ENCODE data around the gene GPR146.

The GPR146 gene

DNA sequence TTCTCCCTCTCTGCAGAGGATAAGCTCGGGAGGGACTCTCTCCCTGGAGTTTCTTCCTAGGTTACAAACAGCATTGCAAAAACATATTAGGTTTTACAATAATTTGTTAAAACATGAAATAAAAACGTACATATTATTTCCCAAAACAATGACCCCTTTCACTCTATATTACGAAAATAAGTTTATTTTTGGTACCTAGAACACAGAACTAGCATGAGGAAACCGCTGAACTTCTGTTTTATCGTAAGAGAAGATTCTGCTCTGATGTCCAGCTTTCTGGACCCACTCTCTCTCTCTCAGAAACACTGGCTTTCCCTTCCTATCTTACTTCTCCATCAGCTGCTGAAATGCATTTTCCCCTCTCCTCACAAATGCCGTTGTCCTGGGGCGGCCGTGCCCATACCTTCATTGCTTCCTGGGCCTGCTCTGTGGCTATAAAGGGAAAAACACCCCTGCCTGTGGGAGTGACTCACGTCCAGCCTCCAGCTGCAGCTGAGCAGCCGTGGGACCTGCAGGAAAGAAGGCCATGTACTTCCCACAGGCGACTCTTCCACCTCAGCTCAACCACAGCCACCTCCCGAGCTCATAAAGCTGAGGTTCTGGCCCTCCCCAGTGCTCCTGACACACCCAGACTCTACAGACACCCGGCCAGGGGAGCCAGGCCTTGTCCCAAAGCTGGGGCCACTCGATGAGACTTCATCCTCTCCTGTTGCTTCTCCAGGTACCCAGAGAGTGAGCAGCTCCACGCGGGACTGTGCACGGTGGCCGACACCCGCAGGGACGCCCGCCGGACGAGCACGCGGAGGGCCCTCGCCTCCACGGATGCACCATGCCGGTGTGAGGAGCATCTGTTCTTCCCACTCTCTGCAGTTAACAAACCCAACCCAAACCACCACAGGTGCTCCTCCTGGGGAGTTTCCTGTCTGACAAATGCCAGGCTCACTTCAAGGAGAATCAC lies 46.6 kb downstream of the GPR146 start:
- Histone ChIP-seq H3K79me2 (ENCODE audit: insufficient read depth, low read length) (no peaks in the 10 kb centered on the region), H3K27me3 (ENCODE audit: low read length) (no peaks in the 10 kb centered on the region), H4K20me1 (ENCODE audit: low read depth, low read length) (no peaks in the 10 kb centered on the region; the same call in 1 of the 2 replicates), H3K27ac (ENCODE audit: low read depth, low read length) (no peak overlapping the region), H3K9ac (ENCODE audit: low read length) (no peak overlapping the region), H3K9me3 (ENCODE audit: insufficient read depth, low read length) (no peaks in the 10 kb centered on the region), H3K4me2 (ENCODE audit: low read depth, low read length, poor library complexity, severe bottlenecking) (no peak overlapping the region), H3K4me3 (ENCODE audit: insufficient read depth, low read length, poor library complexity, severe bottlenecking) (no peak overlapping the region), H2AFZ (ENCODE audit: low read depth, low read length, severe bottlenecking) (no peak overlapping the region), H3K9me2 (replicated peaks; ENCODE audit: insufficient read depth, low read length) (no peaks in the 10 kb centered on the region), H3F3A (ENCODE audit: insufficient read depth) (peaks cover 6% of the 10 kb centered on the region), H3K36me3 (ENCODE audit: low read length) (no peaks in the 10 kb centered on the region)
- TF ChIP-seq EZH2phosphoT487 (conservative IDR thresholded peaks at IDR 0.05; ENCODE audit: low read length), result no peak
- TF ChIP-seq, protein P1, sequence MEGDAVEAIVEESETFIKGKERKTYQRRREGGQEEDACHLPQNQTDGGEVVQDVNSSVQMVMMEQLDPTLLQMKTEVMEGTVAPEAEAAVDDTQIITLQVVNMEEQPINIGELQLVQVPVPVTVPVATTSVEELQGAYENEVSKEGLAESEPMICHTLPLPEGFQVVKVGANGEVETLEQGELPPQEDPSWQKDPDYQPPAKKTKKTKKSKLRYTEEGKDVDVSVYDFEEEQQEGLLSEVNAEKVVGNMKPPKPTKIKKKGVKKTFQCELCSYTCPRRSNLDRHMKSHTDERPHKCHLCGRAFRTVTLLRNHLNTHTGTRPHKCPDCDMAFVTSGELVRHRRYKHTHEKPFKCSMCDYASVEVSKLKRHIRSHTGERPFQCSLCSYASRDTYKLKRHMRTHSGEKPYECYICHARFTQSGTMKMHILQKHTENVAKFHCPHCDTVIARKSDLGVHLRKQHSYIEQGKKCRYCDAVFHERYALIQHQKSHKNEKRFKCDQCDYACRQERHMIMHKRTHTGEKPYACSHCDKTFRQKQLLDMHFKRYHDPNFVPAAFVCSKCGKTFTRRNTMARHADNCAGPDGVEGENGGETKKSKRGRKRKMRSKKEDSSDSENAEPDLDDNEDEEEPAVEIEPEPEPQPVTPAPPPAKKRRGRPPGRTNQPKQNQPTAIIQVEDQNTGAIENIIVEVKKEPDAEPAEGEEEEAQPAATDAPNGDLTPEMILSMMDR (IDR thresholded peaks at IDR 0.05; ENCODE audit: insufficient read depth, low read length, poor library complexity, severe bottlenecking), result no peak

DNA sequence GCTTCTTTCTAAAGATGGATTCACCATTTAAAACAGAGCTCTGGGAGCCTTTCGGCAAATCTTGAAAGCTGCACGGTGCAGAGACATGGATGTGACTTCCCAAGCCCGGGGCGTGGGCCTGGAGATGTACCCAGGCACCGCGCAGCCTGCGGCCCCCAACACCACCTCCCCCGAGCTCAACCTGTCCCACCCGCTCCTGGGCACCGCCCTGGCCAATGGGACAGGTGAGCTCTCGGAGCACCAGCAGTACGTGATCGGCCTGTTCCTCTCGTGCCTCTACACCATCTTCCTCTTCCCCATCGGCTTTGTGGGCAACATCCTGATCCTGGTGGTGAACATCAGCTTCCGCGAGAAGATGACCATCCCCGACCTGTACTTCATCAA lies 47.3 kb downstream of the GPR146 start:
- no peaks in the 10 kb centered on the region for H3K9me3 ChIP-seq (ENCODE audit: insufficient read depth, low read length)
- no peak overlapping the region for H3K9ac ChIP-seq (ENCODE audit: low read length)
- H2AFZ ChIP-seq (ENCODE audit: low read depth, low read length, severe bottlenecking), result no peak overlapping the region
- H3F3A ChIP-seq (ENCODE audit: insufficient read depth), result no peaks in the 10 kb centered on the region
- H3K4me2 ChIP-seq (ENCODE audit: low read depth, low read length, poor library complexity, severe bottlenecking), result no peak overlapping the region
- H3K27ac ChIP-seq (ENCODE audit: low read depth, low read length), result no peak overlapping the region
- H3K36me3 ChIP-seq (ENCODE audit: low read length), result no peaks in the 10 kb centered on the region
- no peaks in the 10 kb centered on the region for H3K27me3 ChIP-seq (ENCODE audit: low read length)
- H3K79me2 ChIP-seq (ENCODE audit: insufficient read depth, low read length), result no peaks in the 10 kb centered on the region
- no peaks in the 10 kb centered on the region for H3K9me2 ChIP-seq (replicated peaks; ENCODE audit: insufficient read depth, low read length)
- TF ChIP-seq EZH2phosphoT487 (conservative IDR thresholded peaks at IDR 0.05; ENCODE audit: low read length), result no peak
- TF ChIP-seq, protein P1 (IDR thresholded peaks at IDR 0.05; ENCODE audit: insufficient read depth, low read length, poor library complexity, severe bottlenecking), result no peak
- H4K20me1 ChIP-seq (ENCODE audit: low read depth, low read length), result no peaks in the 10 kb centered on the region; the same call in 1 of the 2 replicates
- H3K4me3 ChIP-seq (ENCODE audit: insufficient read depth, low read length, poor library complexity, severe bottlenecking), result no peak overlapping the region

DNA sequence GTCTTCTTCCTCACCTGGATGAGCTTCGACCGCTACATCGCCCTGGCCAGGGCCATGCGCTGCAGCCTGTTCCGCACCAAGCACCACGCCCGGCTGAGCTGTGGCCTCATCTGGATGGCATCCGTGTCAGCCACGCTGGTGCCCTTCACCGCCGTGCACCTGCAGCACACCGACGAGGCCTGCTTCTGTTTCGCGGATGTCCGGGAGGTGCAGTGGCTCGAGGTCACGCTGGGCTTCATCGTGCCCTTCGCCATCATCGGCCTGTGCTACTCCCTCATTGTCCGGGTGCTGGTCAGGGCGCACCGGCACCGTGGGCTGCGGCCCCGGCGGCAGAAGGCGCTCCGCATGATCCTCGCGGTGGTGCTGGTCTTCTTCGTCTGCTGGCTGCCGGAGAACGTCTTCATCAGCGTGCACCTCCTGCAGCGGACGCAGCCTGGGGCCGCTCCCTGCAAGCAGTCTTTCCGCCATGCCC lies 47.9 kb downstream of the GPR146 start:
- TF ChIP-seq, protein P1 (IDR thresholded peaks at IDR 0.05; ENCODE audit: insufficient read depth, low read length, poor library complexity, severe bottlenecking), result no peak
- no peak for TF ChIP-seq EZH2phosphoT487 (conservative IDR thresholded peaks at IDR 0.05; ENCODE audit: low read length)
- no peak overlapping the region for H2AFZ ChIP-seq (ENCODE audit: low read depth, low read length, severe bottlenecking)
- no peaks in the 10 kb centered on the region for H3K9me3 ChIP-seq (ENCODE audit: insufficient read depth, low read length)
- no peaks in the 10 kb centered on the region for H3K79me2 ChIP-seq (ENCODE audit: insufficient read depth, low read length)
- H3K36me3 ChIP-seq (ENCODE audit: low read length), result no peaks in the 10 kb centered on the region
- no peaks in the 10 kb centered on the region for H3F3A ChIP-seq (ENCODE audit: insufficient read depth)
- H3K9me2 ChIP-seq (replicated peaks; ENCODE audit: insufficient read depth, low read length), result no peaks in the 10 kb centered on the region
- H3K9ac ChIP-seq (ENCODE audit: low read length), result no peak overlapping the region
- no peak overlapping the region for H3K4me3 ChIP-seq (ENCODE audit: insufficient read depth, low read length, poor library complexity, severe bottlenecking)
- H3K27ac ChIP-seq (ENCODE audit: low read depth, low read length), result no peak overlapping the region
- no peaks in the 10 kb centered on the region; the same call in 1 of the 2 replicates for H4K20me1 ChIP-seq (ENCODE audit: low read depth, low read length)
- no peak overlapping the region for H3K4me2 ChIP-seq (ENCODE audit: low read depth, low read length, poor library complexity, severe bottlenecking)
- no peaks in the 10 kb centered on the region for H3K27me3 ChIP-seq (ENCODE audit: low read length)
